Activated CD4-positive, alpha-beta T cell treated with anti-CD3 and anti-CD28 coated beads, Interleukin-2, amount 50 U/mL, for 16 hours (primary cell): ENCODE measurements around the gene C9orf50.
A peak's percentile ranks its signal among the peaks of the same experiment; 100 is the strongest.
"Not testable (repeated sequence)": the region's sequence is repeated elsewhere in the genome, so short reads cannot be mapped to it uniquely, and the experiment has no call there.

Source experiments
- DNase-seq: peaks from one replicate; pipeline ENCODE4 v3.0.0-alpha.2; 2020

The C9orf50 gene

DNA sequence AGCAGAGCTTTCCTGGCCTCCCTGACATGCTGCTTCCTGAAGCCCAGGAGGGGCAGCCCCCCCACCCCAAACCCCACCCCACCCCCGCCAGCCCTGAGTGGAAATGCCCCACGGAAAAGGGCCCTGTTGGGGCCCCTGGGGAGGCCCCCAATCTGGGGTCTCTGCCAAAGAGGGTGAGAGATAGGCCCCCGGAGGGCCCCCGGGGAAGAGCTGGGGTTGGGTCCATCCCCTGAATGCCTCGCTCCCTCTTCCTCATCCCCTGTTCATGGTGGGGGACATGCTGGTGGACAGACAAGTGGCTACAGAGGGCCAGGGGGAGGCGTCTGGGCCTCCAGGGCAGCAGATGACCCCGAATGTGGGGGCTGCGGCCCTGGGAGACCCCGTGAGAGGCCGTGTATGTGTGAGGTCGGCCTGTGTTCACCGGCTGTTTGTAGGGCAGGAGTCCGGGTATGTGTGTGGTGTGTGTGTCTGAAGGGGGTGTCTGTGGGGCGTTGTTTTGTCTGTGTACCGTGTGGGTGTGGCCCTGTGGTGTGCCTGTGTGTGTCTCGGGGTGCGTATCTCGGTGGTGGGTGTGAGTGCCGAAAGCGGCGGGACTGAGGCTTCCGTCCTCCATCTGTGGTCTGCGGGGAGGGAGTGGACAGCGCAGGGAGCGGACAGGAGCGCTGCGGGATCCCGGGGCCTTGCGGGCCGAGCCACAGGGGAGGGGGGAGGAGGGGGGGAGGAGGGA is 11.3 kb downstream of the C9orf50 start:
- peak; percentile 32 for DNase-seq

DNA sequence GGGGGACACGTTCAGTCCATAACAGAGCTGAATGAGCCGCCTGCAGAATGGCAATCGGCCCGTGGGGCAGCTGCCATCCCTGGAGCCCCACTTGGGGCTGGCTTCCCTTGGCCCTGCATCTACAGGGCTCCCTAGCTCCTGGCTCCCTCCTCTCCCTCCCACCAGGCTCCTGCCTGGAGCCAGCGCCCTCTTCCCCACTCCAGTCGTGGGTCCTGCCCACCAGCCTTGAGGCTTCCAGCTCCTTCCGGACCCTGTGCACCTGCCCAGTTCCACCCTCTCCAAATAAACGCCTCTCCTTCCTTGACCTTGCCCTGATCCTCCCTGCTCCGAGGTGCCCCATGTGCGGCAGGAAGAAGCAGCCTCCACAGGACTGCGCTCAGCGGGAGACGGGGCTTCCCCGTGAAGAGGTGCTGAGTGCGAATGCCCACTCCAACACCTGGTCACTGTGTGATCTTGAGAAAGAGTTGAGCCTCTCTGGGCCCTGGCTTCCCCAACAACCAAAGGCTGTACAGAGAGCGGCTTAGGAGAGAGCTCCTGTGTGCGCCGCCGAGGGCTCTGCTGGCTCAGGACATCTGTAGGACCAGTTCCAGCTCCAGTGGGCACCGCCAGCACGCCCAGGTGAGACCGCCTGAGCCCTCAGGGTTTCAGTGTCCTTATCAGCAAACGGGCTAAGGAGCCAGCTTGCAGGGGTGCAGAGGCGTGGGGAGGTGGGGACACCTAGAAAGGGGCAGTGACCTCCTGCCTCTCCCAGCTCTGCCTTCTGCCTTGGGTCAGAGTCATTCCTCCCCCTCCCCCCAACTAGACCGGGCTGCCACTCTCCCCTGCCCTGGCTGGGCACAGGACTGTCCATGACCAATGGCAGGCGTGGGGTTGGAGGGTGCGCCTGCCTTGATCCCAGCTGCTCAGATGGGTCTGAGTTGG is 12.1 kb downstream of the C9orf50 start:
- no peak for DNase-seq

DNA sequence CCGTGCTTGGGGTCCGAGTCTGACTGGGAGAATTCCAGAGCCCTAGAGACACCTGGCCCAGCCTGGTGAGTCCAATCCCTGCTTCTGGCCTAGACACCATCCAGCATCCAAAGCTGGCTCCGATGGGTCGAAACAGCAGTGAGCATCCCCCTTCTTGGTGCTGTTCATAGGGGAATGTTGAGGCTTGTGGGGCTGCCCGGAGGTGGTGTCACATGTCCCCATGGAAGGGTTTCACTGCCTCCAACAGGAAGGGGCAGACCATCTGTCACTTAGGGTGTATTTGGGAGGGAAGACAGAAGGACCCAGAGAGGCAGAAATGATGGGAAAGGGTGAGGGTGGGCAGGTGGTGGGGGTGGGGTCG is 13.9 kb downstream of the C9orf50 start:
- DNase-seq: no peak

DNA sequence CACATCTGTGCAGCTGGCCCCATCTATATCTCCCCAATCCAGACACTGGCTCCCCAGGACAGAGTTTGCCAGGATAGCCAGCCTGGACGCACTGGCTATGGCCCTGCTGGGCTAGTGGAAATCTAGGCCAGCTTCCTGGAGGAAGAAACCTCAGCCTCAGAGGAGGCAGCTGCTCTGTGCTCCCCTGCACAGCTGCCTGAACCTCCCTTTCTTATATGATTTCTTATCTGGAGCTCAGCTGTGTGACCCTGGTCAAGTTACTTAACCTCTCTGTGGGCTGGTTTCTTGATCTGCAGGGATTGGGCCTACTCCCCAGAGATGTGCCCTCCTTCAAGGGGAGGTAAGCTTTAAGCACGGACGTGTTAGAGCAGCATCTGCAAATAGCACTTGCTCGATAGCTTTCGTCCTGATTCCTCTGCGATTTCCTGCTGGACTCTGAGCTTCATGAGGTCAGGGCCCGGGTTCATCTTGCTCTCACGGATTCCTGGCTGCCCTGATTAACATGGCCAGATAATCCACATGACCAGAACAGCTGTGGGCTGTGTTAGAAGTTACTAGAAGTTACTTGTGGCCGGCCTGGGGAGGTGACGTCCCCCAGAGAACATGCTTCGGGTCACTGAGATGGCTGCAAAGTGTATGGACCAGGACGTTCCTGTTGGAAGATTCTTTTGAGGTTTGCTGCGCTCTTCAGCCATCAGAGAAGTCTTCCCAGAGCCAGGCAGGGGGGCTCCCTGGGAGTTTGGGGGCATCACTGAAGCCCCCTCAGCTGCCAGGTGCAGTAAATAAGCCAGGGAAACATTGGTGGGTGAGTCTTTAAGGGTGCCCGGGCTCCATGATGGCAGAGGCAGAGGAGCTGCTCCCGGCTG is 14.5 kb downstream of the C9orf50 start:
- no peak for DNase-seq

DNA sequence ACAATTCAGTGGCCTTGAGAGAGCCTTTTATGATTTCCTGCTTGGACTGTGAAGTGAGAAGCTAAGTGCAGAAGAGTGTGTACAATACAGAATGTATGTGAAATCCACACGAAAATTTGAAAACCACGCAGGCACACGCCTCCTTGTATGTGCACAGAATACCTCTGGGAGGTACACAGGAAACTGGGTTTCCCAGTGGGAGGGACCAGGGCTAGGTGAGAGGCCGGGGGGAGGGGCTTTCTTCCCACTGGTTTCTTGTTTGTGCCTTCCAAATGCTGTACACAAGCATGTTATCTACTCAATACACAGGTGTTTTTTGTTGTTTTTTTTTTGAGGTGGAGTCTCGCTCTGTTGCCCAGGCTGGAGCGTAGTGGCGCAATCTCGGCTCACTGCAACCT is 16.1 kb downstream of the C9orf50 start:
- DNase-seq: no peak

DNA sequence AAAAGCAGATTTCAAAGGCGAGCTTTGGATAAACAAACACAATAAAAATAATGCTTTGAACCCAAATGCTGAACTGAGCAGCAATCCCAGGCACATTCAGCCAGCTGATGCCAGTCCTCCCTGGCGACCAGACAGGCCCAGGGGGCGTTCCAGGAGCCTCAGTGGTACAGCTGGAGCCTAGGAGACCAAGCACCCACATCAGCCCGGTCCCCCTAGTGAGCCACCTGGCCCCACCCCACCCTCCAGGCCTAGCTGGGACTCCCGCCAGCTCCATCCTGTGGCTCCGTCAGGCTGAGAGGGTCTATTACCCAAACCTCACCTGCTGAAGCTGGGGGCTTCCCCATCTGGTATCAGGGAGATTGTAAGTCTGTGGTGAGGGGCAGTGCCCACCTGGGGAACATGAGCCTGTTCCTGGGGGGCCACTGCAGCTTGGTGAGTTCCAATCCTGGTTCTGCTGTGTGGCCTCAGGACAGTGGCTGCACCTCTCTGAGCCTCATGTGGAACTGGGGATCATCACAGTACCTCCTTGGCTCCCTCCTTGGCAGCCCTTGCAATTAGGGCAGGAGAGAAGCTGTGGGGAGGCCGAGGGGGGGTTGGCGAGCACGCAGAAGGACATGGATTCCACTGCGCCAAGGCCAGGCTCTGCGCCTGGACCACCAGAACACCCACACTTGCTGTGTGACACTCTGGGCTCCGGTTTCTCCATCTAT is 16.7 kb downstream of the C9orf50 start:
- DNase-seq: no peak

DNA sequence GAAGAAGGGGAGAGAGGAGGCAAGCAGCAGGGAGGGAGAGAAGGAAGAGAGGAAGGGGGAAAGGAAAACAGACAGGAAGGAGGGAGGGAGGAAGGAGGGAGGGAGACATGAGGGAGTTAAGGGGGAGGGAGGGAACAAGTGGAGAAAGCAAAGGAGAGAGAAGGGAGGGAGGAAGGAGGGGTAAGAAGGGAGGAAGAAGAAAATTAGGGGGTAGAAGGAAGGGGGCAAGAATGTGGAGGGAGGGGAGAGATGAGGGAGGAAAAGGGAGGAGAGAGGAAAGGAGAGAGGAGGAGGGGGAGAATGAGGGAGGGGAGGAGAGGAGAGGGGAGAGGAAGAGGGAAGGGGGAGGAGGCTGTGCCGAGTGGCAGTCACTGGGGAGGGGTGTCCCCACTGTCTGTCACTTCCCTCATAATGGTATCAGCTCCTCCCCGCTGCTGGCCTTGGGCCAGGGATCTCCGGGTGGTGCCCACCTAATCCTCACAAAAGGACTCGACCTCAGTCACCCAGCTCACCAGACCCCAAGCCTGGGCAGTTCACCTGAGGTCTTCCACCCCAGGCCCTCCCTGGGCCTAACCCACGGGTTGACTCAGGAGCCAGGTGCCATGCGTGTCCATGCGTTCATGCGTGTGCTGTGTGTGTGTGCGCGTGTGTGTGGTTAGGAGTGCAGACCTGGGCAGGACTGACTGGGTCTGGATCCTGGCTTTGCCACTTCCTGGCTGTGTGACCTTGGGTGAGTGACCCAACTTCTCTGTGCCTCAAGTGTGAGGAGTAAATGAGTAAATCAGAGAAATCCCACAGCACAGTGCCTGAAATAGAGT is 18.1 kb downstream of the C9orf50 start:
- DNase-seq: peak; percentile 17

DNA sequence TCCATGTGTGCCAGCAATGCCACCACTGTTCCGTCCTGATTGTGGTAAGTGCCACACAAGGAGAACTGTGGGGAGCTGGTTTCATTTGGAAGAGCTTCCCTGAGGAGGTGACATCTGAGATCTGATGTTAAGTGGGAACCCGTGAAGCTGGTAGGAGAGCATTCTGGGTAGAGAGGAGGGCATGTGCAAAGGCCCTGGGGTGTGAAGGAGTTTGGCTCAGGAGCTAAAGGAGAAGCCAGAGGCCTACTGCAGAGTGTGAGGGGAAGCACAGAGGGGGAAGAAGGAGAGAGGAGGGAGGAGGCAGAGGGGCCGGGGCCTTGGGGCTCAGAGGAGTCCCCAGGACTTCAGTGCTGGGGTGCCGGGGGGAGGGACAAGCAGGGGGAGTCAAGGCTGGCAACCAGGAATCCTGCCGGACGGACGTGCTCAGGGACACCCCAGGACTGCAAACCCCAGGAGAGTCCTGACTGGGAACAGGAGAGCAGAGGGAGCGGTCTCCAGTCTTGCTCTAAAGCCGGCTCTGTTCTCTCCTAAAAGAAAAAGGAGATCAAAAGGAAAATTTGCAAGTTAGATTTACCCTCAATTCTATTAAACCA is 19.7 kb downstream of the C9orf50 start:
- no peak for DNase-seq

DNA sequence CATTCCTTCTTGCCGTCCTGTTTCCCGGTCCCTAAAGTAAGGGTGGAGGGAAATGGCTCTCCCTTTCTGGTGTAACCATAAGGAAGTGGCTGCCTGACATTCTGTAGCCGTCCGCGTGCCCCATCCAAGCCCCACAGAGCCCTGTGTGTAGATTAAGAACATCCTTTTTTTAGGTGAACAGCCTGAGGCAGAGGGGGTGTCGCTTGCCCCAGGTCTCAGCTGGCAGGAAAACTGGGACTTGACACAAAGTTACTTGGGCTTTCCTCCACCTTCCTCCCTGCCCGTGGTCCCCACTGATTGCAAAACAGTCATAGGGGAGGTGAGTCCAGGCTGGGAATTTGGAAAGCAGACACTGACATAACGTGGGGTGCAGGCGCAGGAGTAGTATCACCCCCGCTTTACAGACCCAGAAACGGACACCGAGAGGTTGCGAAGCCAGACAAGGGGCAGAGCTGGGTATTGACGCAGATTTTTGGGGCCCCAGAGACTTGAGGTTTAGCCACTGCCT is 22.8 kb downstream of the C9orf50 start:
- no peak for DNase-seq

DNA sequence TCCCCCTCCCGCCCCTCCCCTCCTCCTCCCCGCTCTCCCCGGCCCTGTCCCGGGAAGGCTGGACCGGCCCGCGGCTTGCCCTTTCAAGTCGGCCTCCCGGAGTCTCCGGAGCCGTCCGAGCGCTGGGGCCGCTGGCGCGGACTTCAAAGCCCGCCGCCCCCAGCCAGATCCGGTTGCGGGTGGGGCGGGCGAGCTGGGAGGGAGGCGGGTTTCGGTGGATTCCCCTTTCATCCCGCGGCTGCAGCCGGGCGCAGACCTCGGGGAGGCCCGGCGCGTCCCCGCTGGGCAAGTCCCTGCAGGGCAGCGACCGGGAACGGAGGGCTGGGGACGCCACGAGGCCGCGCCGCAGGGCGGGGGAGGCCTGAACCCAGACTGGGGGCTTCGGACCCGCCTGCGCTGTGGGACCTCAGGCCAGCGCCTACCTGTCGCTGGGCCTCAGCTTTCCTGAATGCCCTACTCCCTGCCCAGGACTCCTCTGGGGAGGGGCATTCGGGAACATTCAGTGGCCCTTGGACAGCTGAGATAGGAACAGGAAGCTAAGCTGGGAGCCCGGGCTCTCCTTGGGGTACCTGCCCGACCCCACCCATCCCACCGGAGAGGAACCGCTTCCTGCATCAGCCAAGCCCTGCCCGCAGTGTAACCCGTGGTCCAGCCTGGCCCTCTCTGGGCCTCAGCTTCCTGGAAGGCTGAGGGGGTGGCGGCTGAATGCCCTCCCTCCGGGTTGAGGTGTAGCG is 23.4 kb downstream of the C9orf50 start:
- no peak for DNase-seq

DNA sequence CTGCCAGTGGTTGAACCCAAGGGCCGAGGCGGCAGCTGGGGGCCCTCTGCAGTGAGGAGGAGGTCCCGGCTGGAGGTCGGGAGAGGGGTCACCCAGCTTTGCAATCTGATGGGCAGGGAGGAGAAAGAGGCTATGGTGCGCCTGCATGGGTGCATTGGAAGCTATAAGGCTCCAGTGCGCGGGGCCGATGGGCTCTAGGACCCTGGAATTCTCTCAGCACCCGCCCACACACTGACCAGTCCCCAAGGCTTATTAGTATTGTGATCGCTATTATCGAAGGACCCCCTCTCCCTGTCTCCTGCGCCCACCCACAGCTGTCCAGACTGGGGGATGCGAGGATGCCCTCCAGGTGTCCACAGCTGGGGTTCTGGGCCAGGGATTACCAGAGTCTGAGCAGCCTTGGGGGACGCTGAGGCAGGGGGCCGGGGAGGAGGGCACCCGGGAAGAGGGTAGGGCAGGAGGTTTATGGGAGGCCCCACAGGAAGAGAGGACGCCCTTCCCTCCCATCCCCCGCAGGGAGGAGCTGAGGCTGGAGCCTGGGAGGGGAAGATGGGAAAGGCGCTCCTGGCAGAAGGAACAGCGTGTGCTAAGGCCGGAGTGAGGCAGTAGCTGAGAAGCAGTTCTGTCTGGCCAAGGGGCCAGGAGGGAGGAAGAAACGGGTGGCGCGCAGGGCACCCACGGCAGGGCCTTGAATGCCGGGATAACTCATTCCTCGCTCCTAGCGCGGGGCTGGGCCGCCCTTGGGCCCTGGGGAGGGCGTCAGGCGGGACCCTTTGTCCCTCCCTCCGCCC is 24.2 kb downstream of the C9orf50 start:
- no peak for DNase-seq

DNA sequence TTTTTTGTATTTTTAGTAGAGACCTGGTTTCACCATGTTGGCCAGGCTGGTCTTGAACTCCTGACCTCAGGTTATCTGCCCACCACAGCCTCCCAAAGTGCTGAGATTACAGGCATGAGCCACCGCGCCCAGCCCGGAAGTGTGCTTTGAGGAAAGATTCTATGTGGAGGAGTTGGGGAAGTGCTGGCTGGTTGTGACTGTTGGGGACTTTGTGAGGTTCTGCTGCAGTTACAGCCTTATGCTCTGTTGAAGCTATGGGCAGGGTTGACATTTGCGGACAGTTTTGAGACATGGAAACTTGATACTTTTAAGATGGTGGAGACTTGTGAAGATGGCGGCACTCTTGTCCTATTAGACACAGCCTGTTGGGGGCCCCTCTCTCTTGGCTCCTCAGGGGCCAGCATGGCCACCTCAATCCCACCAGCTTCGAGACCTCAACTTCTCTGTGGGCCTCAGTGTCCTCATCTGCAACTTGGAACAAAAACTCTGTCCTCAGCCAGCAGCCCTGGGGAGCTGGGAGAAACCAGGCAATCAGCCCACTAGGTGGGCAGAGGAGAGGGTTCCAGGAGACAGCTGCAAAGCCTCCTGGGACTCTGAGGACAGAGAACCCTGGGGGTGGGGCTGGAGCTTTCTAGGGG is 24.9 kb downstream of the C9orf50 start:
- no peak for DNase-seq

DNA sequence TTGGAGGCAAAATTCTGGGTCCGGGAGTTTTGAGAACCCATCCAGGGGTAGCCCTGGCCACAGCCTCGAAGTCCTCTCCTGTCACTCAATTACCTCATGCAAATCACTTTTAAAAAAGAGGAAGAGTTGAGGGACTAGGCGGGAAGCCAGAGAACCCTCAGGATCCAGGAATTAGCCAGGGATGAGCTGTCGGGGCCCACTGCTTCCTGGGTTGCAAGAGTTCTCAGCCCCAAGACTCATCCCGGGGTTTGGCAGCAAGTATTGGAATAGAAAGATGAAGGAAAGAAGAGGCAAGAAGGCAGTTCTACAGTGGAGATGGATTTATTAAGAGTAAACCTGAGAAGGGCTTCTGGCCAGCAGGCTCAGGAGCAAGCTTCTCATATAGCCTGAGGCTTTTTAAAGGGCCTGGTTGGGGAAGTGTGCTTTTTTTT is 25.6 kb downstream of the C9orf50 start:
- no peak for DNase-seq

DNA sequence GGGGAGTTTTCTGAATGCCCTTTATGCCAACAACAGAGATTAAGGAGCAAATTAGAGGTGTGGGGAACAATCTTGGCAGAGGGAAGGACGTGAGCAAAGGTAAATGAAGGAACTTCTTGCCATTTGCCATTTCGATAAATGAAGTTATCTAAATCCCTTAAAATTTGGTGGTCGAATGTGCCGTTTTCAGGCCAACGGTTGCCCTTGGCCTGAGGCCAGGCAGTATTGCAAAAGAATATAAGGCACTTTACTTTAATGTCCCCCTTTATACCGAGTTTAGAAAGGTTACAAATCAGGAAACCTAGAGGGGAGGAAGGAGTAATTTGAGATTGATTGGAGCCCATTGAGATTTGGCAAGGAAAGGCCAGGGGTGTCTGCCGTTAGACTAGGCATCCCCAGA is 26.3 kb downstream of the C9orf50 start:
- no peak for DNase-seq

DNA sequence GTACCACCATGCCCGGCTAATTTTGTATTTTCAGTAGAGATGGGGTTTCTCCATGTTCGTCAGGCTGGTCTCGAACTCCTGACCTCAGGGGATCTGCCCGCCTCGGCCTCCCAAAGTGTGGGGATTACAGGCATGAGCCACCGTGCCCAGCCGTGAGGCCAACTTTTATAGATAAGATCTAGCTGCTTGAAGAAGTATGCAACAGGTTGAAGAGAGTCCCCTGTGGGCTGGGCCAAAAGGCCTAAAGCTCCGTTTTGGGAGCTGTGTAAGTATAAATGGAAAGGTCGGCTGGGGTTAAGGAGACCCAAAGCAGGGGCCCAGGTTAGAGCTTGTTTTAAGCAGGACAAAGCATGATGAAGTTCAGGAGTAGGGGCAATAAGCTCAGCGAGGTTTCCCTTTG is 28.1 kb downstream of the C9orf50 start:
- not testable (repeated sequence) for DNase-seq

DNA sequence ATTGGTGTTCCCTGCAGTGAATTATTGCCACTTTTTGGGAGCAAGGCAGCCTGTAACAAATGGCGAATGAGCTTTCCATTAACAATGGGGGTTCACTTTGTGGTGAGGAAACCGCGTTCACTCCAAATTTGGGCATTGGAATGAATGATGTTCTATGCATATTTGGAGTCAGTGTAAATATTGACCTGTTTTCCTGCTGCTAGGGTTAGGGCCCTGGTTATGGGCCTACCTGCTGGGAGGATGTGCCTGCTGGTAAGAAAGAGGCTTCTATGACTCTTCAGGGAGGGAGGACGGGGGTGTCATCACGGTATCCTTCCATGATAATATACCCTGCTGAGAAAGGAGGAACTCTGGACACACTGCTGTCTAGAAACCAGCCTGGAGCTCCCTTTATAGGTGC is 29.0 kb downstream of the C9orf50 start:
- DNase-seq: no peak

DNA sequence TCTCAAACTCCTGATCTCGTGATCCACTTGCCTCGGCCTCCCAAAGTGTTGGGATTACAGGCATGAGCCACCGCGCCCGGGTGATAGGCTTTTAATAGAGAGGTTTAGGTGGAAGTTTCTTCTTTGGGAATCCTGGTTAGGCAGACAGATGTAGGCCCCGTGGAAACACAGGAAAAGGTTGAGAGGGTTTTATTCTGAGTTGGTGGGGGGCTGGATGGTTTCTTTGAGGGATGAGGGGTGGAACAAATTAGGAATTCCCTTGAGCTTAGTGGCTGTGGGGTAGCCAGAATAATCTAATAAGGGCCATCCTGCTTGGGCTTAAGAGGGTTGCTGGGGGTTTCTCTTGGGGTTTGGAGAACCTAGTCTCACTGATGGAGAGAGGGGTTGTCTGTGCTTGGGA is 30.4 kb downstream of the C9orf50 start:
- DNase-seq: no peak

DNA sequence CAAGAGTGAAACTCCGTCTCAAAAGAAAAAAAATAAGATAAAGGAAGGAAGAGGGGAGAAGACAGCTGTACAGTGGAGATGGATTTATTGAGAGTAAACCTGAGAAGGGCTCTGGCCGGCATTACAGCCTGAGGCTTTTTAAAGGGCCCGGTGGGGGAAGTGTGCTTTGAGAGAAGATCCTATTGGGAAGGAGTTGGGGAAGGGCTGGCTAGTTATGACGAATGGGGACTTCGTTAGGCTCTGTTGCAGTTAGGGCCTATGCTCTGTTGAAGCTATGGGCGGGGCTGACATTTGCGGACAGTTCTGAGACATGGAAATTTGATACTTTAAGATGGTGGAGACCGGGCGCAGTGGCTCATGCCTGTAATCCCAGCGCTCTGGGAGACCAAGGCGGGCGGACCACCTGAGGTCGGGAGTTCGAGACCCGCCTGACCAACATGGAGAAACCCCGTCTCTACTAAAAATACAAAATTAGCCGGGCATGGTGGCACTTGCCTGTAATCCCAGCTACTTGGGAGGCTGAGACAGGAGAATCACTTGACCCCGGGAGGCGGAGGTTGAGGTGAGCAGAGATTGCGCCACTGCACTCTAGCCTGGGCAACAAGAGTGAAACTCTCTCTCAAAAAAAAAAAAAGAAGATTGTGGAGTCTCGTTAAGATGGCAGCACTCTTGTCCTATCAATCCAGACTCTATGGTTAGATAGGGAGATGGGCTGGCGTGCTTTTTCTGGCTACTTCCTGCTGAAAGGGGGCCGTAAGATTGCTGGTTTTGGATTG is 33.2 kb downstream of the C9orf50 start:
- DNase-seq: no peak
